OCI-LY7 (cell line): ENCODE results near the gene TAF1D.

Experiments
- EZH2phosphoT487 ChIP-seq: fragments of 200-600 bp; sonication (generic); IDR thresholded peaks from 2 replicates; pipeline ENCODE4 v1.6.1; 2018; ENCODE audit warnings: low read depth, borderline replicate concordance, mild to moderate bottlenecking, mixed run types, antibody characterized with exemption, low read length, moderate library complexity, mixed read lengths
- TF ChIP-seq, protein P1 (sequence below): fragments of 200-600 bp; sonication (generic); conservative IDR thresholded peaks from 2 replicates; pipeline ENCODE4 v1.5.1; 2014; ENCODE audit warnings: mild to moderate bottlenecking, antibody characterized with exemption, low read length, moderate library complexity, mixed read lengths

- TF ChIP-seq, protein P1, sequence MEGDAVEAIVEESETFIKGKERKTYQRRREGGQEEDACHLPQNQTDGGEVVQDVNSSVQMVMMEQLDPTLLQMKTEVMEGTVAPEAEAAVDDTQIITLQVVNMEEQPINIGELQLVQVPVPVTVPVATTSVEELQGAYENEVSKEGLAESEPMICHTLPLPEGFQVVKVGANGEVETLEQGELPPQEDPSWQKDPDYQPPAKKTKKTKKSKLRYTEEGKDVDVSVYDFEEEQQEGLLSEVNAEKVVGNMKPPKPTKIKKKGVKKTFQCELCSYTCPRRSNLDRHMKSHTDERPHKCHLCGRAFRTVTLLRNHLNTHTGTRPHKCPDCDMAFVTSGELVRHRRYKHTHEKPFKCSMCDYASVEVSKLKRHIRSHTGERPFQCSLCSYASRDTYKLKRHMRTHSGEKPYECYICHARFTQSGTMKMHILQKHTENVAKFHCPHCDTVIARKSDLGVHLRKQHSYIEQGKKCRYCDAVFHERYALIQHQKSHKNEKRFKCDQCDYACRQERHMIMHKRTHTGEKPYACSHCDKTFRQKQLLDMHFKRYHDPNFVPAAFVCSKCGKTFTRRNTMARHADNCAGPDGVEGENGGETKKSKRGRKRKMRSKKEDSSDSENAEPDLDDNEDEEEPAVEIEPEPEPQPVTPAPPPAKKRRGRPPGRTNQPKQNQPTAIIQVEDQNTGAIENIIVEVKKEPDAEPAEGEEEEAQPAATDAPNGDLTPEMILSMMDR, result no peak
- no peak for TF ChIP-seq EZH2phosphoT487
These were observed 28.9 kb upstream of the TAF1D start for GRCh38 chr11:93770160-93770559.
